K562 (cell line): ENCODE measurements around the gene SEMA3A. TPM values are rescaled to one million over a fixed set of nuclear protein-coding genes. Genes with fewer than 3 reads are reported as not detected.

Source experiments
- ATAC-seq: fragments of 200-7000 bp; cut with Tn5 transposase; 3 replicates; pipeline ENCODE4 v1.9.1; 2020; ENCODE audit warnings: moderate library complexity
- BruUV-seq: library from RNA; stranded (reverse); fragments of 400-500 nt; replicated peaks from 2 replicates; lab custom pipeline; 2021; lab: Mats Ljungman, UMichigan
- CTCF ChIA-PET: fragments of 300-600 bp; formaldehyde crosslinking; extraction: SDS; loops from one replicate; lab custom pipeline; 2021; ENCODE audit warnings: low intra/inter-chr PET ratio; lab: Yijun Ruan, JAX
- POLR2A ChIA-PET: fragments of 300-600, 350-650 bp; sonication (Branson Sonifier 250); formaldehyde crosslinking; extraction: SDS; loops from one replicate; lab custom pipeline; 2021; ENCODE audit warnings: antibody characterized with exemption, inconsistent platforms; lab: Yijun Ruan, JAX
- DNase-seq, 4 experiments: peaks; one replicate each; pipeline versions ENCODE4 v3.0.0 to v3.0.0-alpha.2; 2011 to 2018; ENCODE audit warnings: low spot score in 3 of 4, mixed read lengths in 3 of 4; ENCODE audit errors: extremely low read depth in 1 of 4
- FAIRE-seq: peaks from 2 replicates; lab custom pipeline; 2011; peaks lifted over from hg19 to GRCh38; lab: Jason Lieb, UNC
- H2AFZ ChIP-seq: 2 replicates; pipeline ENCODE4 v1.6.0; 2011; ENCODE audit warnings: low read depth, low read length, control low read depth, inconsistent platforms
- H3K27ac ChIP-seq: fragments of 200-600 bp; 3 replicates; pipeline ENCODE4 v1.8.0; 2011; ENCODE audit warnings: low read depth, mild to moderate bottlenecking, control low read depth, inconsistent platforms, low read length, moderate library complexity, mixed read lengths; ENCODE audit errors: extremely low read depth
- H3K27me3 ChIP-seq, 2 experiments: fragments of 300-600 bp in 1 of 2; 2 replicates in 1 of 2; 3 replicates in 1 of 2; pipeline versions ENCODE4 v1.6.0 to v1.8.0; 2011; ENCODE audit warnings: inconsistent platforms in 2 of 2, low read length in 2 of 2, mild to moderate bottlenecking in 1 of 2, mixed read lengths in 1 of 2, moderate library complexity in 1 of 2; ENCODE audit not compliant: control insufficient read depth in 2 of 2, insufficient read depth in 2 of 2
- H3K36me3 ChIP-seq: fragments of 300-600 bp; 3 replicates; pipeline ENCODE4 v1.8.0; 2011; ENCODE audit warnings: mild to moderate bottlenecking, low read length, inconsistent platforms; ENCODE audit not compliant: control insufficient read depth, insufficient read depth
- H3K4me1 ChIP-seq, 2 experiments: fragments of 200-600 bp in 1 of 2; replicated peaks in 1 of 2; 2 replicates in 1 of 2; 3 replicates in 1 of 2; pipeline versions ENCODE4 v1.5.1 to v1.8.0; 2011; ENCODE audit warnings: inconsistent platforms in 2 of 2, low read length in 2 of 2, mild to moderate bottlenecking in 1 of 2, mixed read lengths in 1 of 2, moderate library complexity in 1 of 2; ENCODE audit not compliant: control insufficient read depth in 2 of 2, insufficient read depth in 2 of 2
- H3K4me2 ChIP-seq: 2 replicates; pipeline ENCODE4 v1.6.1; 2011; ENCODE audit warnings: low read length, control low read depth, inconsistent platforms, mixed read lengths; ENCODE audit not compliant: insufficient read depth
- H3K4me3 ChIP-seq: fragments of 200-600 bp; sonication (generic), shearing (Covaris generic); 2 replicates; pipeline ENCODE4 v1.5.1; 2016; ENCODE audit warnings: control low read depth, inconsistent platforms
- H3K79me2 ChIP-seq: fragments of 200-600 bp; 3 replicates; pipeline ENCODE4 v1.8.0; 2011; ENCODE audit warnings: low read length, inconsistent platforms; ENCODE audit not compliant: control insufficient read depth, insufficient read depth
- H3K9ac ChIP-seq, 2 experiments: 2 replicates each; pipeline versions ENCODE4 v1.6.0 to v1.6.1; 2011; ENCODE audit warnings: low read depth in 2 of 2, low read length in 2 of 2, control low read depth in 1 of 2, inconsistent platforms in 1 of 2, mild to moderate bottlenecking in 1 of 2, mixed read lengths in 1 of 2; ENCODE audit not compliant: insufficient read depth in 1 of 2
- H3K9me1 ChIP-seq: one replicate; pipeline ENCODE4 v1.6.0; 2011; ENCODE audit warnings: inconsistent platforms, mild to moderate bottlenecking, low read length, moderate library complexity; ENCODE audit not compliant: control insufficient read depth, insufficient read depth
- H3K9me3 ChIP-seq: replicated peaks from 2 replicates; pipeline ENCODE4 v1.5.1; 2011; ENCODE audit warnings: low read depth, low read length, inconsistent platforms; ENCODE audit not compliant: control insufficient read depth, insufficient read depth
- H4K20me1 ChIP-seq: replicated peaks from 2 replicates; pipeline ENCODE4 v1.6.1; 2011; ENCODE audit warnings: low read length, inconsistent platforms, mixed read lengths; ENCODE audit not compliant: control insufficient read depth, insufficient read depth
- ARID2 ChIP-seq: fragments of 450-650 bp; IDR thresholded peaks from 2 replicates; pipeline ENCODE4 v1.6.1; 2017; ENCODE audit warnings: antibody characterized with exemption, mild to moderate bottlenecking
- CBX2 ChIP-seq: fragments of 200-600 bp; sonication (generic); IDR thresholded peaks from one replicate; pipeline ENCODE4 v1.6.1; 2012; ENCODE audit warnings: mild to moderate bottlenecking, low read length, inconsistent platforms; ENCODE audit not compliant: insufficient read depth, poor library complexity, severe bottlenecking
- CHD4 ChIP-seq: fragments of 200-600 bp; sonication (generic); IDR thresholded peaks from 3 replicates; pipeline ENCODE4 v1.6.1; 2012; ENCODE audit warnings: low read depth, mild to moderate bottlenecking, mixed read lengths, low read length, inconsistent platforms; ENCODE audit not compliant: insufficient read depth, insufficient replicate concordance, poor library complexity, severe bottlenecking
- FOXK1 ChIP-seq: sonication (generic); formaldehyde crosslinking; IDR thresholded peaks from 2 replicates; pipeline ENCODE4 v1.8.0; 2022; ENCODE audit warnings: missing genetic modification reagents, mild to moderate bottlenecking, borderline replicate concordance
- HNRNPUL1 ChIP-seq: fragments of 200-400 bp; formaldehyde crosslinking; IDR thresholded peaks from 2 replicates; pipeline ENCODE4 v1.6.1; 2017; ENCODE audit warnings: low read length
- MAFG ChIP-seq: fragments of 450-650 bp; conservative IDR thresholded peaks from 2 replicates; pipeline ENCODE4 v1.6.1; 2016; ENCODE audit warnings: missing genetic modification characterization, missing compliant biosample characterization
- MEF2A ChIP-seq: IDR thresholded peaks from 2 replicates; pipeline ENCODE4 v1.6.1; 2011; ENCODE audit warnings: low read depth, mild to moderate bottlenecking, low read length, moderate library complexity; ENCODE audit not compliant: control insufficient read depth
- SIX5 ChIP-seq, 2 experiments: IDR thresholded peaks; 2 replicates each; pipeline ENCODE4 v1.6.1; 2011; ENCODE audit warnings: low read length in 2 of 2, borderline replicate concordance in 1 of 2, low read depth in 1 of 2, mild to moderate bottlenecking in 1 of 2, moderate library complexity in 1 of 2; ENCODE audit not compliant: insufficient read depth in 1 of 2
- ZNF431 ChIP-seq: sonication (generic); formaldehyde crosslinking; IDR thresholded peaks from 2 replicates; pipeline ENCODE4 v1.8.0; 2022; ENCODE audit warnings: mild to moderate bottlenecking, missing genetic modification reagents
- WGBS: fragments of 100-300 bp; shearing (Covaris generic); methylation state at CpG from one replicate; pipeline ENCODE4 v1.1.6; 2016; ENCODE audit warnings: low coverage, mixed read lengths; ENCODE audit not compliant: insufficient coverage; ENCODE audit errors: missing lambda C conversion rate; 5-methylcytosine and 5-hydroxymethylcytosine counted together
- in situ Hi-C: fragments of 300-500 bp; cut with MboI; formaldehyde crosslinking; loops from 4 replicates; pipeline ENCODE4 v1.15.0; 2018; ENCODE audit warnings: inconsistent platforms, mixed read lengths
- intact Hi-C: fragments of 100-400 bp; cut with micrococcal nuclease; formaldehyde crosslinking; loops from 2 replicates; pipeline ENCODE4 v1.14.2; 2022
- polyA plus RNA-seq, 8 experiments: library from polyadenylated mRNA; depleted of rRNA in 4 of 8; stranded (reverse) in 5 of 8; unstranded in 3 of 8; fragments of >200 nt; fragmentation: Nextera tagmentation in 2 of 8; fragmentation: Illumina TruSeq in 1 of 8; extraction: Ambion mirVana in 2 of 8; extraction: Trizol in 1 of 8; gene quantifications; 2 replicates each; pipeline versions ENCODE4 v1.2.1 to v1.2.3, GENCODE V29; 2011 to 2014; ENCODE audit warnings: inconsistent platforms in 1 of 8, missing spikeins in 1 of 8
- total RNA-seq, 7 experiments: library from RNA; depleted of rRNA in 6 of 7; stranded (reverse); fragments of >200 nt in 6 of 7; fragmentation: Illumina TruSeq in 2 of 7; extraction: Trizol in 2 of 7; gene quantifications; 2 replicates each; pipeline versions ENCODE4 v1.2.1 to v1.2.3, GENCODE V29; 2011 to 2021; ENCODE audit warnings: low replicate concordance in 1 of 7
- TF ChIP-seq, protein P1 (sequence below): fragments of 200-800 bp; sonication (Bioruptor generic); IDR thresholded peaks from 2 replicates; pipeline ENCODE4 v1.6.1; 2017; ENCODE audit warnings: missing genetic modification characterization, missing compliant biosample characterization
- TF ChIP-seq, protein P2 (sequence below): fragments of 250-450 bp; sonication (Bioruptor Pico); IDR thresholded peaks from 2 replicates; pipeline ENCODE4 v1.5.0; 2021; ENCODE audit warnings: mild to moderate bottlenecking, borderline replicate concordance

The SEMA3A gene
- total and polyA plus RNA-seq, 9 of the 15 experiments (the other 6 are each of a cell fraction or from before 2014, with no cell fraction given) = 0.36 to 3.0 (median 1.1) TPM

DNA sequence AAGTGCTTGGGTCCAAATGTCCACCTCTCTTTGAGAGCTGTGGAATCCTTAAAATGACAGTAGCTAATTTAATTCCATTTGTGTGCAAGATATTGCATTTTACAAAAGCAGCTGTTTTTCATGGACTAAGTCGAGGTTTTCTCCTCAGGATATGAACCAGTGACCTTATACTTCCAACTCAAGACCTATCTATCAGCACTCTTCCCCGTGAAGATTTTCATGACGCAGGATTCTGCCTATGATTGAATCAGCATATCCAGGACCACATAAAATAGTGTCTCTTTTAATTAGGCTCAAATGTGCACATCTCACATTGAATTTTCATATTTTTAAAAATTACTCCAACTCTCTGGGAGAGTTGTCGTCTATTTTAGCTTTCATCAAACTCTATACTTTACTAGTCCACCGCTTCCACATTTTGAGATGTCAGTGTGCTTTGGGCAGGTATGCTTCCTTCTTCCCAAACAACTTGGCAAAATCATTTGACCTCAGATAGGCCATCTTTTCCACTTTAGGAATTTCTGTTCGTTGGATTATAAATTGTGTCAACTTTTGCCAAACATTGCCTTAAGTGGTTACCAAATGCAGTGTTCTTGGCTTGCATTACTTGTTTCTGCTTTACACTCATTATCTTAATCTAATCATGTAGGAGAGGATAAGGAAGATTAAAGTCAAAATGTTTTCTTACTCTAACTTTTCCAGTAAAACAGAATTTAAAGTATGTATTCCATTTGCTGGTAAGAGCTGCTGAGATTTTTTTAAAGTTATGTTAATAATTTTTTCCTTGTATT lies 39.4 kb downstream of the SEMA3A start:
- H2AFZ ChIP-seq = no peak overlapping the region
- FAIRE-seq (no peak), ATAC-seq (no peak), DNase-seq (no peak)
- H4K20me1 ChIP-seq = no peaks in the 10 kb centered on the region
- H3K27ac ChIP-seq = no peak overlapping the region
- H3K9me1 ChIP-seq = no peaks in the 10 kb centered on the region
- BruUV-seq = no TSS peak
- no peaks in the 10 kb centered on the region for H3K27me3 ChIP-seq
- no peaks in the 10 kb centered on the region for H3K36me3 ChIP-seq
- H3K4me2 ChIP-seq = no peak overlapping the region
- POLR2A ChIA-PET = no interaction called here
- H3K9me3 ChIP-seq = no peaks in the 10 kb centered on the region; the same call in 1 of the 2 replicates
- CTCF ChIA-PET = no interaction called here
- in situ Hi-C loops (no loop called here), intact Hi-C loops (no loop called here)
- no peak overlapping the region for H3K9ac ChIP-seq
- H3K4me1 ChIP-seq = no peaks in the 10 kb centered on the region
- no peak overlapping the region for H3K4me3 ChIP-seq
- H3K79me2 ChIP-seq = no peaks in the 10 kb centered on the region
- no peak for TF ChIP-seq HNRNPUL1
- WGBS = 3% methylated on average over 6 of the region's 6 CpGs

DNA sequence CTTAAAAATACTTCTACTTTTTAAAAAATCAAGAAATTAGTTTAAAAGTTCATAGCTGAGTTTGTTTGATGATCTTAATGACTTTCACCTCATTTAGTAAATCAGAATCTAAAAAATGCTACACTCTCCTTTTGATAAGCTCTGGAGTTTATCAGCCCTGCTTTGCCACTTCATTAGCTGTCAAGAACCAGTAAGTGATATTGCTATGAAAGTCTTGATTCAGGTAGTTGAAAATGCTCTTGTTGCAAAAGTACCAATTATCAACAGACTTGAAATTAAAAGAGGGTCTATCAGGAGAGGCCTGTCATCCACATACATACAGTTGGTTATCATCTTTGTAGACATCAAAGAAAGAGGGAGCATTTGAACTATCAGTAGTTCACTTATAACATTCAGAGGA lies 41.6 kb downstream of the SEMA3A start:
- ChIA-PET CTCF (no interaction called here), POLR2A (no interaction called here)
- TF ChIP-seq SIX5 (IDR thresholded peaks at IDR 0.05; ENCODE audit: borderline replicate concordance in 1 of 2, insufficient read depth in 1 of 2, low read depth in 1 of 2, low read length in 2 of 2) (no peak), MAFG (tag) (no peak), MEF2A (no peak), ARID2 (no peak), CHD4 (no peak), FOXK1 (CRISPR knock-in tag) (no peak), ZNF431 (CRISPR knock-in tag) (no peak), CBX2 (no peak)
- TF ChIP-seq, protein P1, sequence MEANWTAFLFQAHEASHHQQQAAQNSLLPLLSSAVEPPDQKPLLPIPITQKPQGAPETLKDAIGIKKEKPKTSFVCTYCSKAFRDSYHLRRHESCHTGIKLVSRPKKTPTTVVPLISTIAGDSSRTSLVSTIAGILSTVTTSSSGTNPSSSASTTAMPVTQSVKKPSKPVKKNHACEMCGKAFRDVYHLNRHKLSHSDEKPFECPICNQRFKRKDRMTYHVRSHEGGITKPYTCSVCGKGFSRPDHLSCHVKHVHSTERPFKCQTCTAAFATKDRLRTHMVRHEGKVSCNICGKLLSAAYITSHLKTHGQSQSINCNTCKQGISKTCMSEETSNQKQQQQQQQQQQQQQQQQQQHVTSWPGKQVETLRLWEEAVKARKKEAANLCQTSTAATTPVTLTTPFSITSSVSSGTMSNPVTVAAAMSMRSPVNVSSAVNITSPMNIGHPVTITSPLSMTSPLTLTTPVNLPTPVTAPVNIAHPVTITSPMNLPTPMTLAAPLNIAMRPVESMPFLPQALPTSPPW (CRISPR knock-in tag) = no peak
- TF ChIP-seq, protein P2, sequence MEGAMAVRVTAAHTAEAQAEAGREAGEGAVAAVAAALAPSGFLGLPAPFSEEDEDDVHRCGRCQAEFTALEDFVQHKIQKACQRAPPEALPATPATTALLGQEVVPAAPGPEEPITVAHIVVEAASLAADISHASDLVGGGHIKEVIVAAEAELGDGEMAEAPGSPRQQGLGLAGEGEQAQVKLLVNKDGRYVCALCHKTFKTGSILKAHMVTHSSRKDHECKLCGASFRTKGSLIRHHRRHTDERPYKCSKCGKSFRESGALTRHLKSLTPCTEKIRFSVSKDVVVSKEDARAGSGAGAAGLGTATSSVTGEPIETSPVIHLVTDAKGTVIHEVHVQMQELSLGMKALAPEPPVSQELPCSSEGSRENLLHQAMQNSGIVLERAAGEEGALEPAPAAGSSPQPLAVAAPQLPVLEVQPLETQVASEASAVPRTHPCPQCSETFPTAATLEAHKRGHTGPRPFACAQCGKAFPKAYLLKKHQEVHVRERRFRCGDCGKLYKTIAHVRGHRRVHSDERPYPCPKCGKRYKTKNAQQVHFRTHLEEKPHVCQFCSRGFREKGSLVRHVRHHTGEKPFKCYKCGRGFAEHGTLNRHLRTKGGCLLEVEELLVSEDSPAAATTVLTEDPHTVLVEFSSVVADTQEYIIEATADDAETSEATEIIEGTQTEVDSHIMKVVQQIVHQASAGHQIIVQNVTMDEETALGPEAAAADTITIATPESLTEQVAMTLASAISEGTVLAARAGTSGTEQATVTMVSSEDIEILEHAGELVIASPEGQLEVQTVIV (CRISPR knock-in tag) = no peak

More for the DNA sequence above, 41.6 kb downstream of the SEMA3A start:
- H3K9me1 ChIP-seq = no peaks in the 10 kb centered on the region
- no peaks in the 10 kb centered on the region for H3K27me3 ChIP-seq
- ATAC-seq (no peak), FAIRE-seq (no peak), DNase-seq (no peak)
- no peaks in the 10 kb centered on the region for H3K4me1 ChIP-seq
- H3K4me2 ChIP-seq = no peak overlapping the region
- no peaks in the 10 kb centered on the region for H4K20me1 ChIP-seq
- no TSS peak for BruUV-seq
- no peak overlapping the region for H3K9ac ChIP-seq
- no peaks in the 10 kb centered on the region for H3K79me2 ChIP-seq
- H3K36me3 ChIP-seq = no peaks in the 10 kb centered on the region
- intact Hi-C loops (no loop called here), in situ Hi-C loops (no loop called here)
- H3K27ac ChIP-seq = no peak overlapping the region
- no peak overlapping the region for H2AFZ ChIP-seq
- H3K9me3 ChIP-seq = no peaks in the 10 kb centered on the region
- H3K4me3 ChIP-seq = no peak overlapping the region
